PC-9 (cell line): ENCODE results near the gene FILIP1L. TPM values are rescaled to one million over a fixed set of nuclear protein-coding genes. Genes with fewer than 3 reads are reported as not detected.

Experiments used
- BruUV-seq: library from RNA; stranded (reverse); fragments of 400-500 nt; replicated peaks from 2 replicates; lab custom pipeline; 2021; lab: Mats Ljungman, UMichigan
- CTCF ChIA-PET: fragments of 300-600 bp; sonication (Branson Sonifier 250); formaldehyde crosslinking; loops from one replicate; lab custom pipeline; 2022; ENCODE audit warnings: antibody characterized with exemption; lab: Charles Lee
- POLR2A ChIA-PET: fragments of 300-600 bp; sonication (Branson Sonifier 250); formaldehyde crosslinking; loops from one replicate; lab custom pipeline; 2022; ENCODE audit warnings: antibody characterized with exemption; ENCODE audit not compliant: unreplicated experiment; lab: Charles Lee
- DNase-seq, 2 experiments: peaks; one replicate each; pipeline versions ENCODE4 v3.0.0 to v3.0.0-alpha.2; 2015 to 2022; ENCODE audit warnings: mixed read lengths in 1 of 2
- H2AFZ ChIP-seq: fragments of 200-600 bp; sonication (generic); 2 replicates; pipeline ENCODE4 v1.8.1; 2017; ENCODE audit warnings: antibody characterized with exemption
- H3F3A ChIP-seq: fragments of 200-600 bp; sonication (generic); 2 replicates; pipeline ENCODE4 v1.8.1; 2017; ENCODE audit warnings: antibody characterized with exemption, mild to moderate bottlenecking, low read depth; ENCODE audit not compliant: insufficient read depth
- H3K27ac ChIP-seq: fragments of 200-600 bp; sonication (generic); 2 replicates; pipeline ENCODE4 v1.6.1; 2016; ENCODE audit warnings: mixed run types
- H3K27me3 ChIP-seq: fragments of 200-600 bp; sonication (generic); 2 replicates; pipeline ENCODE4 v1.6.1; 2016; ENCODE audit warnings: low read depth, mixed run types; ENCODE audit not compliant: insufficient read depth
- H3K36me3 ChIP-seq: fragments of 200-600 bp; sonication (generic); 2 replicates; pipeline ENCODE4 v1.6.1; 2016; ENCODE audit warnings: low read depth, mixed run types
- H3K4me1 ChIP-seq: fragments of 200-600 bp; sonication (generic); replicated peaks from 2 replicates; pipeline ENCODE4 v1.6.1; 2016; ENCODE audit warnings: mixed run types; ENCODE audit not compliant: insufficient read depth
- H3K4me2 ChIP-seq: fragments of 200-600 bp; sonication (generic); 2 replicates; pipeline ENCODE4 v1.6.1; 2017; ENCODE audit warnings: mixed run types
- H3K4me3 ChIP-seq: fragments of 200-600 bp; sonication (generic); 2 replicates; pipeline ENCODE4 v1.6.1; 2016; ENCODE audit warnings: mixed run types
- H3K79me2 ChIP-seq: fragments of 200-600 bp; sonication (generic); 2 replicates; pipeline ENCODE4 v1.6.1; 2017; ENCODE audit warnings: low read depth, mixed run types
- H3K9me2 ChIP-seq: fragments of 200-600 bp; sonication (generic); 2 replicates; pipeline ENCODE4 v1.8.1; 2017; ENCODE audit warnings: mild to moderate bottlenecking; ENCODE audit not compliant: insufficient read depth
- H3K9me3 ChIP-seq: fragments of 200-600 bp; sonication (generic); 2 replicates; pipeline ENCODE4 v1.8.1; 2016; ENCODE audit warnings: low read depth; ENCODE audit not compliant: insufficient read depth
- H4K20me1 ChIP-seq: fragments of 200-600 bp; sonication (generic); 2 replicates; pipeline ENCODE4 v1.8.1; 2017; ENCODE audit not compliant: insufficient read depth
- EZH2 ChIP-seq: fragments of 200-600 bp; sonication (generic); IDR thresholded peaks from 2 replicates; pipeline ENCODE4 v1.8.0; 2017; ENCODE audit warnings: antibody characterized with exemption, low read depth
- intact Hi-C: fragments of 100-400 bp; cut with micrococcal nuclease; formaldehyde crosslinking; loops from one replicate; pipeline ENCODE4 v1.10.0; 2022; ENCODE audit not compliant: unreplicated experiment
- total RNA-seq: library from RNA; stranded (reverse); gene quantifications from 2 replicates; pipeline ENCODE4 v1.2.3, GENCODE V29; 2021
- TF ChIP-seq, protein P1 (sequence below): fragments of 200-600 bp; sonication (generic); conservative IDR thresholded peaks from 2 replicates; pipeline ENCODE4 v1.6.1; 2017; ENCODE audit warnings: mixed run types, antibody characterized with exemption, mild to moderate bottlenecking, moderate library complexity

The FILIP1L gene
- total RNA-seq, 1 experiment from 2014 or later = 16.8 TPM

DNA sequence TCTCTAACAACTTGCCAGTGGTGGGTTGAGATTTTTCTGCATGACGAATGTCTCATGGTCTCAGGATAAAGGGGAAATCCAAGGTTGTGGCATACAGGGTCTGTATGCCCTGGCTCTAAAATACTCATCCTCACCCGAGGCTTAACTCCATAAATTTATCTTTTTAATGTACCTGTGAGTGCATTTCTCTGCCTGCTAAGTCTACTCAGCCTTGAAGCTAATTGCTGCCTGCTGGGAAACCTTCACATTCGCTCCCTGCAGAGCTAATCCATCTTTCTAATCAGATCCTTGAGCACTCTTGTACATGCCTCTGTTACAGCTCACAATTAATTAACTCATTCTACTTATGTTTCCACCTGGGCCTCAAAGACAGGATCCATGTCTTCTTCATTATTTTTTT lies 202.9 kb downstream of the FILIP1L start:
- intact Hi-C loops = loop anchor here (2.0 kb wide), 1 partner anchor 35 kb away; no protein-coding TSS in a partner anchor
- no peaks in the 10 kb centered on the region for H3K27me3 ChIP-seq
- peak overlapping the region; percentile 91 for H3K27ac ChIP-seq

DNA sequence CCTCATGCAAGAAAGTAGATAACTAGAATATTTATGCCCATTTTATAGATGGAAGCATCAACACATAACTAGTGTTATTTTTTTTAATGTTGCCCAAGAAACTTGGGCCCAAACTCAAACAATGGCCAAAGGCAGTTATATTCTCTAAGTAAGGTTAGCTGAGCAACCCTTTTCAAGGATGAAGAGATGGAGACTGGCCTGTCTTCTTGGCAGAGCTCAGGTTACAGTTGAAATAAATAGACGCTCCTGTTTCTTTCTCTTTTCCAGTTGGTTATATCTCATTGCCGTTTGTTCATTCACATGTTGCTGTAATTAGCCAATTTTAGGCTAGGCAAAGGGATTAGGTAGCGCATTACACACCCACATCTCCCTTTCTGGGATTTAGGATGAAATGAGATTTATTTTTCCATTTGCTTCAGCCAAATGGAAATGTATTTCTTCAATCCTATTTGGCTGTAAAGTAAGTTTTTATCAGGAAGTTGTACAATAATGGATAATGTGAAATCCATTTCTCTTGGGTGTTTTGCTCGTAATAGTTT lies 203.5 kb downstream of the FILIP1L start:
- Histone ChIP-seq H3K27me3 (no peaks in the 10 kb centered on the region), H3K9me3 (no peaks in the 10 kb centered on the region), H3K27ac (peak overlapping the region; percentile 91), H3K9me2 (no peaks in the 10 kb centered on the region), H2AFZ (no peak overlapping the region), H3K79me2 (peaks cover 59% of the 10 kb centered on the region), H3F3A (peaks cover 44% of the 10 kb centered on the region), H3K4me3 (peak overlapping the region; percentile 8; the same call in 1 of the 2 replicates), H4K20me1 (no peaks in the 10 kb centered on the region), H3K4me2 (peak overlapping the region; percentile 69), H3K4me1 (peaks cover 52% of the 10 kb centered on the region), H3K36me3 (no peaks in the 10 kb centered on the region)
- intact Hi-C loops = loop anchor here (1.0 to 2.0 kb wide), 4 partner anchors 10 to 68 kb away; no protein-coding TSS in a partner anchor
- no TSS peak for BruUV-seq
- CTCF ChIA-PET = interaction anchor here (0.7 to 1.1 kb wide), 3 partner anchors 79 to 343 kb away, joined by 3 to 6 read pairs (median 3); no protein-coding TSS in a partner anchor
- TF ChIP-seq, protein P1, sequence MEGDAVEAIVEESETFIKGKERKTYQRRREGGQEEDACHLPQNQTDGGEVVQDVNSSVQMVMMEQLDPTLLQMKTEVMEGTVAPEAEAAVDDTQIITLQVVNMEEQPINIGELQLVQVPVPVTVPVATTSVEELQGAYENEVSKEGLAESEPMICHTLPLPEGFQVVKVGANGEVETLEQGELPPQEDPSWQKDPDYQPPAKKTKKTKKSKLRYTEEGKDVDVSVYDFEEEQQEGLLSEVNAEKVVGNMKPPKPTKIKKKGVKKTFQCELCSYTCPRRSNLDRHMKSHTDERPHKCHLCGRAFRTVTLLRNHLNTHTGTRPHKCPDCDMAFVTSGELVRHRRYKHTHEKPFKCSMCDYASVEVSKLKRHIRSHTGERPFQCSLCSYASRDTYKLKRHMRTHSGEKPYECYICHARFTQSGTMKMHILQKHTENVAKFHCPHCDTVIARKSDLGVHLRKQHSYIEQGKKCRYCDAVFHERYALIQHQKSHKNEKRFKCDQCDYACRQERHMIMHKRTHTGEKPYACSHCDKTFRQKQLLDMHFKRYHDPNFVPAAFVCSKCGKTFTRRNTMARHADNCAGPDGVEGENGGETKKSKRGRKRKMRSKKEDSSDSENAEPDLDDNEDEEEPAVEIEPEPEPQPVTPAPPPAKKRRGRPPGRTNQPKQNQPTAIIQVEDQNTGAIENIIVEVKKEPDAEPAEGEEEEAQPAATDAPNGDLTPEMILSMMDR = no peak
- TF ChIP-seq EZH2 = no peak
- POLR2A ChIA-PET = interaction anchor here (0.6 to 1.4 kb wide), 3 partner anchors 10 to 131 kb away, joined by 4 to 21 read pairs (median 5); no protein-coding TSS in a partner anchor
- DNase-seq = no peak

More for the DNA sequence above, 202.9 kb downstream of the FILIP1L start:
- H3K4me1 ChIP-seq = peaks cover 52% of the 10 kb centered on the region
- no peaks in the 10 kb centered on the region for H4K20me1 ChIP-seq
- peak overlapping the region; percentile 15 for H3K4me2 ChIP-seq
- no peak overlapping the region for H2AFZ ChIP-seq
- no peak for TF ChIP-seq EZH2
- TF ChIP-seq, protein P1 = no peak
- H3K9me2 ChIP-seq = no peaks in the 10 kb centered on the region
- no TSS peak for BruUV-seq
- no peak for DNase-seq
- ChIA-PET POLR2A (no interaction called here), CTCF (interaction anchor here (1.0 kb wide), 1 partner anchor 80 kb away, joined by 6 read pairs; no protein-coding TSS in a partner anchor)
- peaks cover 44% of the 10 kb centered on the region for H3F3A ChIP-seq
- H3K4me3 ChIP-seq = no peak overlapping the region
- H3K9me3 ChIP-seq = no peaks in the 10 kb centered on the region
- no peaks in the 10 kb centered on the region for H3K36me3 ChIP-seq
- peaks cover 52% of the 10 kb centered on the region for H3K79me2 ChIP-seq

DNA sequence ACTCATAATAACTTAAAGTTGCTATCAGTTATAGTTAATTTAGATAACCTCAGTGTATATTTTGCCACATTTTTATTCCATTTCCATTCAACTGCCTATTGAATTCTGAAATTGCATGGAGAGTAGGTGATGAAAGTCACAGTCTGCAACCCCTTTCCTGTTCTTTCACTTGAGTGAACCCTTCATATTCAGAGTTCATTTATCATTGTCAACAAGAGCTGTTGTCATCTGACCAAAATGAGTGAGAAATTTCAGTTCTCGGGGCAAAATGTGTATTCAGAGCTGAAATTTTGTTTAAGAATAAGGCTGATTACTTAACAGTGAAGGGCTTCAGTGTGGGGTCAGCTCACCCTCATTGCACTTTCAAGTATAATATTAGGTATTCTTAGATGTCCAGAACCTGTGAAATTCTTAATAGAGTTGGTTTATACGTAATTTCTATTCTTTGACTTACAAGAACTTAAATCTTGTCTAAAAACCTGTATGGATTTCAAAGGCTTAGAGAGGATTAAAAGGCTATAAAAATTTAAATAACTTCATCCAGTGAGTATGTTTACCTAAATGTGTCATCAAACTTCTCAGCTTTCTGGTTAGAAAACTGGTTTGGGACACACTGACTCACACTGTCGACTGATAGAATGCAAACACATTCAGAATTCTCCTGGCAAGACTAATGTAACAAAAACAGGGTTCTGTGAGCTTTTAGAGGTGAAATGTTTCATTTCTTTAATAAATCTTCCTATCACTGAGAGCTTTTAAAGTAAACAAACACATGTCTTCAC lies 204.4 kb downstream of the FILIP1L start:
- Histone ChIP-seq H3K4me1 (peaks cover 52% of the 10 kb centered on the region), H3K4me3 (peak overlapping the region; percentile 26; the same call in 1 of the 2 replicates), H3F3A (peaks cover 44% of the 10 kb centered on the region), H3K27me3 (no peaks in the 10 kb centered on the region), H3K79me2 (peaks cover 68% of the 10 kb centered on the region), H2AFZ (no peak overlapping the region), H3K36me3 (no peaks in the 10 kb centered on the region), H3K9me3 (no peaks in the 10 kb centered on the region), H3K27ac (peak overlapping the region; percentile 91), H3K4me2 (peak overlapping the region; percentile 69), H3K9me2 (no peaks in the 10 kb centered on the region), H4K20me1 (no peaks in the 10 kb centered on the region)
- BruUV-seq = no TSS peak
- CTCF ChIA-PET = interaction anchor here (0.7 to 1.1 kb wide), 3 partner anchors 147 to 344 kb away, joined by 3 read pairs; no protein-coding TSS in a partner anchor
- POLR2A ChIA-PET = interaction anchor here (0.5 to 1.4 kb wide), 6 partner anchors 9 to 360 kb away, joined by 3 to 21 read pairs (median 4); no protein-coding TSS in a partner anchor
- TF ChIP-seq, protein P1 = no peak
- no peak for TF ChIP-seq EZH2
- peak; percentile 46 to 100 for DNase-seq
- intact Hi-C loops = loop anchor here (1.0 to 2.0 kb wide), 4 partner anchors 9 to 67 kb away; no protein-coding TSS in a partner anchor
